Endodermal cell (in vitro differentiated cells): ENCODE results near the gene TRRAP. TPM values are rescaled to one million over a fixed set of nuclear protein-coding genes. Genes with fewer than 3 reads are reported as not detected.
A peak's percentile ranks its signal among the peaks of the same experiment; 100 is the strongest.

Source experiments
- DNase-seq: peaks from one replicate; pipeline ENCODE4 v3.0.0-alpha.2; 2017
- H3K27ac ChIP-seq: 2 replicates; pipeline ENCODE4 v1.5.1; 2013; ENCODE audit warnings: mild to moderate bottlenecking, low read depth, low read length, moderate library complexity
- H3K27me3 ChIP-seq: 2 replicates; pipeline ENCODE4 v1.6.1; 2013; ENCODE audit warnings: mild to moderate bottlenecking, low read length, moderate library complexity; ENCODE audit not compliant: insufficient read depth, control insufficient read depth, poor library complexity, severe bottlenecking
- H3K36me3 ChIP-seq: 2 replicates; pipeline ENCODE4 v1.7.0; 2013; ENCODE audit warnings: mild to moderate bottlenecking, low read length, moderate library complexity; ENCODE audit not compliant: control insufficient read depth, insufficient read depth
- H3K4me1 ChIP-seq: one replicate; pipeline ENCODE4 v1.7.0; 2013; ENCODE audit warnings: low read length; ENCODE audit not compliant: control insufficient read depth, insufficient read depth
- H3K4me3 ChIP-seq: 2 replicates; pipeline ENCODE4 v1.5.1; 2013; ENCODE audit warnings: mild to moderate bottlenecking, low read length, moderate library complexity
- H3K9ac ChIP-seq: 2 replicates; pipeline ENCODE4 v1.6.1; 2013; ENCODE audit warnings: mild to moderate bottlenecking, low read length, moderate library complexity; ENCODE audit not compliant: poor library complexity, severe bottlenecking; ENCODE audit errors: extremely low read depth
- H3K9me3 ChIP-seq: 2 replicates; pipeline ENCODE4 v1.6.1; 2013; ENCODE audit warnings: mild to moderate bottlenecking, low read length, moderate library complexity; ENCODE audit not compliant: control insufficient read depth
- H3K27ac Mint-ChIP-seq: 2 replicates; pipeline ENCODE4 v1.8.0; 2020; ENCODE audit warnings: mixed read lengths
- H3K27me3 Mint-ChIP-seq: 2 replicates; pipeline ENCODE4 v1.8.0; 2021; ENCODE audit warnings: mild to moderate bottlenecking, mixed read lengths; ENCODE audit not compliant: insufficient read depth
- H3K36me3 Mint-ChIP-seq: 2 replicates; pipeline ENCODE4 v1.8.0; 2020; ENCODE audit warnings: low read depth, mixed read lengths
- H3K4me1 Mint-ChIP-seq: 2 replicates; pipeline ENCODE4 v1.8.0; 2020; ENCODE audit warnings: mixed read lengths
- H3K4me3 Mint-ChIP-seq: 2 replicates; pipeline ENCODE4 v1.8.0; 2020; ENCODE audit warnings: mild to moderate bottlenecking, moderate library complexity, mixed read lengths
- H3K9me3 Mint-ChIP-seq: 2 replicates; pipeline ENCODE4 v1.8.0; 2020; ENCODE audit warnings: mild to moderate bottlenecking, mixed read lengths
- CTCF ChIP-seq: fragments of 200-600 bp; sonication (generic); conservative IDR thresholded peaks from 2 replicates; pipeline ENCODE4 v1.5.0; 2021; ENCODE audit warnings: antibody characterized with exemption, mild to moderate bottlenecking
- WGBS, 2 experiments: methylation state at CpG; one replicate each; pipeline versions ENCODE4 v1.1.5 to v1.1.7; 2013; ENCODE audit warnings: missing lambda C conversion rate in 2 of 2, mixed read lengths in 1 of 2; ENCODE audit not compliant: insufficient coverage in 1 of 2, insufficient read length in 1 of 2; 5-methylcytosine and 5-hydroxymethylcytosine counted together
- total RNA-seq, 2 donors: library from RNA; stranded (reverse); fragmentation: NEBNext Ultra II Directional in 1 of 2; extraction: Animal tissue kit (Norgen Biotek cat#: 25700) in 1 of 2; gene quantifications; 2 replicates in 1 of 2; 3 replicates in 1 of 2; pipeline ENCODE4 v1.2.1, GENCODE V29; 2021

The TRRAP gene
- total RNA-seq, 2 donors from 2014 or later = 64.3 to 68.8 TPM

GRCh38 chr7:99006739-99007424 lies 128.6 kb downstream of the TRRAP start:
- H3K4me3 ChIP-seq = no peak overlapping the region
- no peak overlapping the region for H3K4me3 Mint-ChIP-seq
- no peaks in the 10 kb centered on the region for H3K4me1 ChIP-seq
- peak; percentile 29 for DNase-seq
- H3K36me3 Mint-ChIP-seq = peaks cover 80% of the 10 kb centered on the region
- no peaks in the 10 kb centered on the region for H3K27me3 ChIP-seq
- no peak for TF ChIP-seq CTCF
- peaks cover 76% of the 10 kb centered on the region for H3K36me3 ChIP-seq
- H3K9me3 Mint-ChIP-seq = no peaks in the 10 kb centered on the region
- 93 to 94% methylated on average over 10 to 11 of the region's 11 CpGs for WGBS, 2 experiments
- H3K27ac Mint-ChIP-seq = no peak overlapping the region
- no peaks in the 10 kb centered on the region for H3K9me3 ChIP-seq
- H3K27me3 Mint-ChIP-seq = no peaks in the 10 kb centered on the region
- no peak overlapping the region for H3K27ac ChIP-seq
- H3K4me1 Mint-ChIP-seq = no peaks in the 10 kb centered on the region
- no peak overlapping the region for H3K9ac ChIP-seq

DNA sequence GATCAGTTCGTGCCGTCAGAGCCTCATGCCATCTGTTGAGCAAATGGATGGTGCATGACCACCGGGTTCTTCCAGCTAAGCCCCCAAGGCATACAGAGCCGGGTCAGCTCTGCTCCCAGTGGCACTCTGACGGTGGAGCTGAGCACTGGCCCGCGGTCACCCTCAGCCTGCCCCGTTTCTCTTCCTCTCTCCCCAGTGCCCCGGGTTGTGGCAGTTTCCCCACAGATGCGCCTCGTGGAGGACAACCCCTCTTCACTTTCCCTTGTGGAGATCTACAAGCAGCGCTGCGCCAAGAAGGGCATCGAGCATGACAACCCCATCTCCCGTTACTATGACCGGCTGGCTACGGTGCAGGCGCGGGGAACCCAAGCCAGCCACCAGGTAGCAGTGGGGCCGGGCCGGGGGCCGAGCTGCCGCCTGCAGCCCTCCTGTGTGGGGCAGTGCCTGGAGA lies 129.9 kb downstream of the TRRAP start:
- H3K4me1 Mint-ChIP-seq = no peaks in the 10 kb centered on the region
- no peak overlapping the region for H3K4me3 Mint-ChIP-seq
- DNase-seq = peak; percentile 38
- no peak overlapping the region for H3K27ac ChIP-seq
- H3K27me3 ChIP-seq = no peaks in the 10 kb centered on the region
- H3K27me3 Mint-ChIP-seq = no peaks in the 10 kb centered on the region
- 95 to 99% methylated on average over 16 to 23 of the region's 23 CpGs for WGBS, 2 experiments
- H3K36me3 Mint-ChIP-seq = peaks cover 80% of the 10 kb centered on the region
- H3K27ac Mint-ChIP-seq = no peak overlapping the region
- no peak overlapping the region for H3K4me3 ChIP-seq
- no peak overlapping the region for H3K9ac ChIP-seq
- no peaks in the 10 kb centered on the region for H3K4me1 ChIP-seq
- no peaks in the 10 kb centered on the region for H3K9me3 ChIP-seq
- peaks cover 79% of the 10 kb centered on the region for H3K36me3 ChIP-seq
- H3K9me3 Mint-ChIP-seq = no peaks in the 10 kb centered on the region
- TF ChIP-seq CTCF = no peak

DNA sequence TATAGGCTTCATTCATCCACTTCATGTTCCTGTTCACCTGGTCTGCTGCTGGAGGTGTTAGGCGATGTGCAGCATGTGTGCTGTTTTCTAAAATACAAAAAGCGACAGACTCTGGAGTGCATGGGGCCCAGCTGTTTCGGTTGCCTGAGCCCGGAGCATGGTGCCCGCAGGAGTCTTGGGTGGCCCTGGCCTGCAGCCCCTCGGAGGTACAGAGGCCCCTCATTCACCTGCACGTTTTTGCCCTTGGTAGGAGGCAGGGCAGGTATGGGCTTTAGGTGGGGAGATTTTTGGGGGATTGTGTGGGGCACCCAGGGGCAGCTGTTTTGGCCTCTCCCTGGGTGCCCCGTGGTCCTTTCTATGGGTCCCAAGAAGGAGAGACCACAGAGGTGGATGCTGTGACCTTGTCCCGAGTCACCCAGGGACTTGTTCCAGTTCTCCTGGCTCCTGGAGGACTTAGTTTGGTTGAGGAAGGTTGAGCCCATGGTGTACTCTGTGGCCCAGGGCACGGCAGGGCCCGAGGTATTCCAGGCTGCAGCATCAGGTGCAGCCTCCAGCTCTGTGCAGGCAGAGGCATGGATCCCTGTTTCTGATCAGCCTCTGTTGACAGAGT lies 130.7 kb downstream of the TRRAP start:
- Histone ChIP-seq H3K4me3 (no peak overlapping the region), H3K27me3 (no peaks in the 10 kb centered on the region), H3K9ac (no peak overlapping the region), H3K4me1 (no peaks in the 10 kb centered on the region), H3K9me3 (no peaks in the 10 kb centered on the region), H3K36me3 (peaks cover 84% of the 10 kb centered on the region), H3K27ac (no peak overlapping the region)
- peaks cover 85% of the 10 kb centered on the region for H3K36me3 Mint-ChIP-seq
- DNase-seq = peak; percentile 24
- H3K9me3 Mint-ChIP-seq = no peaks in the 10 kb centered on the region
- H3K27me3 Mint-ChIP-seq = no peaks in the 10 kb centered on the region
- H3K4me3 Mint-ChIP-seq = no peak overlapping the region
- no peak for TF ChIP-seq CTCF
- 93 to 100% methylated on average over 4 to 11 of the region's 11 CpGs for WGBS, 2 experiments
- no peaks in the 10 kb centered on the region for H3K4me1 Mint-ChIP-seq
- H3K27ac Mint-ChIP-seq = peak overlapping the region; percentile 26
